ENCODE measurements around the gene SLC12A7.
A peak's percentile ranks its signal among the peaks of the same experiment; 100 is the strongest.

The SLC12A7 gene

DNA sequence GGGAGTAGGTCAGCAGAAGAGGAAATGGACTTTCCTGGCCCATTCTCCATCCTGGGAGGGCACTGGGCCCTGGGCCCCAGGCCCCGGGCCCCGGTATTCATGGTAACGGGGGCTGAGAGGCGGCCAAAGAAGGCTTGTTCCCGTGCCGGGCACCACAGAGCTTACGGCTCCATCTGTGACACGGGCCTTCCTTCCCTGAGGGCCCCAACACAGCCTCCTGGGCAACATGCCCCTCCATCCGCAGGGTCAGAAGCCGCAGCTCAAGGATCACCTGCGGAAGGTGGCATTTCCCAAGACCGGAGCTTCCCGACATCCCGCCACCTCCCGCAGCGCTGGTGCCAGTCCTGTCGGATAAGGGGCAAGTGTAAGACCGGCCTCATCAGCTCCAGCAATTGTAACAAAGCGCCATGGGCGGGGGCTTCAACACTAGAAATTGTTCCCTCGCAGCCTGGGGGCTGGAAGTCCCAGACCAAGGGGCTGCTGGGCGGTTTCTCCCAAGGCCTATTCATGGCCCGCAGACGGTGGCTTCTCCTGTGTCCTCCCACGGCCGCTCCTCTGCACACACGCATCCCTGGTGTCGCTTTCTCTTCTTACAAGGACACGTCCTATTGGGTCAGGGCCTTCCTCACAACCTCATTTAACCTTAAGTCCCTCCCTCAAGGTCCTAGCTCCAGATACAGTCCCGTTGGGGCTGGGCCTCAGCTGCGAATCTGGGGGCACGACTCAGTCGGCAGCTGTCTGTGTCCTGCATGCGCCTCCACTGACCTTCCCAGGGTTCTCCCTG is 31.2 kb upstream of the SLC12A7 start:
- no peak for DNase-seq
- intact Hi-C loops (cut with DNase I): no loop called here

- no peak for DNase-seq
- intact Hi-C loops (cut with DNase I): no loop called here
Measured at GRCh38 chr5:1141834-1142233, 30.0 kb upstream of the SLC12A7 start.

GRCh38 chr5:1140818-1141189 is 28.9 kb upstream of the SLC12A7 start:
- intact Hi-C loops (cut with DNase I): no loop called here

DNA sequence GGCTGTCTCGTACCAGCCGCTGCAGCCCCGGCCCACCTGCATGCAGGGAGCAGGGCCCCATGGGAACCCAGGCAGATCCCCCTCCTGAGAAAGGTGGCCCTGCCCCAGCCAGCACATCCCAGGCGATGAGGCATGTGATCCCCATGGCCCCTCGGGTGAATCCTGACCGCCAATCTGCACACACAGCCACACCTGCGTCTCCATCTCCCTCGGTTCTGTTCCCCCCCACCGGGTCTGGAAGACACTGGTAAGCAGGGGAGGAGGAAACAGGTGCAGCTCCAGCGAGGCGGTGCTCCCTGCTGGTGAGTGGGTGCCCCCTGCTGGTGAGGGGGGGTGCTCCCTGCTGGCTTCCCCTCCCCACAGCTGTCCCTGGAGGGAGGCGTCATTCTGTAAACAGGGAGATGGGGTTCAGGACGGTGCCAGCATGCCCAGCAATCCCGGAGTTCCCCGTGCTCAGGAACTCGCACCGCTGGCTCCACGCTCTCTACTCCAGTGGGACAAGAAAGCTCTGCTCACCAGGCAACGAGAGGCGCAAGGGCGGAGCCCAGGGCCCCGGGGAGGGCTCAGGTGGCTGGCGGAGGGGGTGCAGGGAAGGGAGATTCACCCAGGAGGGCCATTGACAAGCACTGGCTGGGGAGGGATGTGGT is 28.4 kb upstream of the SLC12A7 start:
- DNase-seq: peak in 6 of 10 donors; percentile 38 to 82 (median 58)
- intact Hi-C loops (cut with DNase I): no loop called here

More at GRCh38 chr5:1140818-1141189, 28.9 kb upstream of the SLC12A7 start:
- DNase-seq: no peak

GRCh38 chr5:1139331-1140170 is 27.7 kb upstream of the SLC12A7 start:
- intact Hi-C loops (cut with DNase I): no loop called here

DNA sequence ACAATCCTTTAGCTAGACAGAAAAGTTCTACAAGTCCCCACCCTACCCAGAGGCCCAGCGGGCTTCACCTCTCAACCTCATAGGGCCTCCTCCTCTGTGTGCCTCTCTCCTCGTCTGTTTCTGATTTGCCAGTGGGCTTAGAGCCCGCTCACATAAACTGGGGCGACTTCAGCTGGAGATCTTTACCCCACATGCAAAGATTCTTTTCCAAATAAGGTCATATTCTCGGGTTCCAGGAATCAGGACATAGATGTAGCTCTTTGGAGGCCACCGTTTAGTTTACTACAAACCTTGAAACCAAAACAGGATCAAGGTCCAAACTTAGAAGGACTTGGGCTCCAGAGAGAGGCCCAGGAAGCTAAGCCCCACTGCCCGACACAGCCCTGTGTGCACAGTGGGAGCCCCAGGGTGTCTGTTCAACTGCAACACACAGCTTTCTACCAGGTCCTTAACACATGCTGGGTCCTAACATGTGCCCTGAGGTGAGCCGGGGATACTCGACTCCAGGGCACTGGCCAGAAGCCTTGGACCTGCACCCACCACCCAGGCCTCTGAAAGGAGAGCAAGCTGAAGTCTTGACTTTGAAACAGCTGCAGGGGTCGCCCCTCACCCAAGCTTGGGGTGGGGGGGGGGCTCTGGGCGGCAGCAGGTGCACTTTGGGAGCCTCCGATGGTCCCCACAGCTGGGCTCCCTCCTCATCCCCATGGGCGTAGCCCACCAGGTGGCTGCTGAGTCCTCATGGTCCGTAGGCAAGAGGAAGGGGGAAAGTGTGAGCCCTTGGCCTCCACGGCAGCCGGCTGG is 26.8 kb upstream of the SLC12A7 start:
- DNase-seq: no peak
- intact Hi-C loops (cut with DNase I): no loop called here

More at GRCh38 chr5:1139331-1140170, 27.7 kb upstream of the SLC12A7 start:
- DNase-seq: no peak

GRCh38 chr5:1137567-1138444 is 25.9 kb upstream of the SLC12A7 start:
- DNase-seq: no peak
- intact Hi-C loops (cut with DNase I): no loop called here

DNA sequence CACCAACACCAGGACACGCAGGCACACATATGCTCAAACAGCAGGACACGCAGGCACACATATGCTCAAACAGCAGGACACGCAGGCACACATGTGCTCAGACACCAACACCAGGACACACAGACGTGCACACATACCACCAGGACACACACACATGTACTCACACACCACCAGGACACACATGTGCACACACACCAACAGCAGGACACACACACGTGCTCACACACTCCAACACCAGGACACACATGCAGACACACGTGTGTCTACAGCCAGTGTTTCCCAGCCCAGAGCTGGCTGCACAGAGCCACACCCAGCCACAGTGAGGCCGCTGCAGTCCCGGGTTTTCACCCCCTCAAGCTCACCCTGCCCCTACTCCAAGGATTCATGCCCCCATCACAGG is 25.0 kb upstream of the SLC12A7 start:
- no peak for DNase-seq
- intact Hi-C loops (cut with DNase I): no loop called here

DNA sequence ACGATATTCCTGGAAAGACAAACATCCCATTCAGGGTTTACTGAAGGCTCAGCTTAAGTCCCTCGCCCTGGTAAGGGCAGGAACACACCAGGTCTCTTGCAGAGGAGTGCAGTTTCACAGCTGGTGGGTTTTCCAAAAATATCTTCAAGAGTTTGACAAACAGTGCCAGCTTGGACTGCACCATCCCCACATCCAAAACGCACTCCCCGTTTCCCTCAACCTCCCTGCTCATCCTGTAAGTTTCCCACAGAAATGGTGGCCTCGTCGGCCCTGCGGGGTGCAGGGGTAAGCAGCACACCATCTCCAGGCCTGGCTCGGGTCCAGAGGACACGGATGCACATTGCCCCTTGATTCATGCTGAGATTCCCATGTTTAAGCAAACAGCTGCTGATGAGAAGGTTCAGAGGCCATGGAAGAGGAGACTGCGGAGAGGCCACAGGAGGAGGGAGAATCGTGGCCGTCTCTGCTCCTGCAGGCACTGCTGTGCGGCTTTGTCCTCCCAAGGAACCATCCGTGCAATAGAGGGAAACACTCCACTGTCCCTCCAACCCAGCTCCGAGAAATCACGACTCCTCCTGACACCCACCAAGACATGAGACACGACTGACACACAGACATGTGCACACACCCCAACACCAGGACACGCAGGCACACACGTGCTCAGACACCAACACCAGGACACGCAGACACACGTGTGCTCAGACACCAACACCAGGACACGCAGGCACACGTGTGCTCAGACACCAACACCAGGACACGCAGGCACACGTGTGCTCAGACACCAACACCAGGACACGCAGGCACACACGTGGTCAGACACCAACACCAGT is 24.0 kb upstream of the SLC12A7 start:
- intact Hi-C loops (cut with DNase I): no loop called here
- DNase-seq: no peak

DNA sequence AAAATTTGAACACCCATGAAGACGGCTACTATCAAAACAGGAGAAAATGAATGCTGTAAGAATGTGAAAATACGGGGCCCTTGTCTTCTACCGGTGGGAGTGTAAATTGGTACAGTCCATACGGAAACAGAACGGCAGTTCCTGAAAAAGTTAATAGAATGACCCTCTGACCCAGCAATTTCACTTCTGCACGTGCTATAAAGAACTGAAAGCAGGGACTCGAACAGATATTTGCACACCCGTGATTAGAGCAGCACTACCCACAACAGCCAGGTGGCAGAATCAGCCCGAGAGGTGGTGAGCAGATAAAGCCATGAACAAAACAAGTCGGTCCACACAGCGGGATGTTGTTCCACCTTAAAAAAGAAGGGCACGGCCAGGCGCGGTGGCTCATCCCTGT is 22.6 kb upstream of the SLC12A7 start:
- intact Hi-C loops (cut with DNase I): no loop called here

DNA sequence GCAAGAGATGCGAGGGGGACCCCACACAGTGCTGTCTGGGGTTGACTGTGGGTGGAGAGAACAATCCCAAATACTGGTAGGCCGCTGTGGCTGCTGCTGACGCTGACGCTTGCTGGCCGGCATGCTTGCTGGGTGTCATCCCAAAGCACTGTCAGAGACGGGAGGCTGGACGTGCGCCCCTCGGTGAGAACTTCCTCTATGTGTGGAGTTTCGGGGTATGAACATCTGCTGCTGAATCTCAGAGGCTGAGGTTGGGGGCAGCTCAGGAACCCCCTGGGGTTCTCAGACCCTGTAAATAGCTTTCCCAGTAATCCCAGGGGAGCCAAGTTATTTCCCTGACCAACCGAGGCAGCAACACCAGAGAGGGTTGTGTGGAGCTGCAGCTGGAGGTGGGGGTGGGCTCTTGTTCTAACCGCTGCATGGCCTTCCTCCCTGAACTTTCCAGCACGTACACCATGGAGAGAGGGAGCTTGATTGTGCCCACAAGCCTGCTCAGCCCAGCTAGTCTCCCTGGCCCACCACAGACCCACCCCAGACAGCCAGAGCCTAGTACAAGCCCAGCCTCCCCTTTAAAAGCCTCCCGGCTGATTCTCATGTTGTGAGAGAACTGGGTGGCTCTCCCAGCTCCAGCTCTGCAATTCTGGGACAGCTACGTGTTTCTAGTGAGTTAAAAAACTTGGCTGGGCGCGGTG is 21.8 kb upstream of the SLC12A7 start:
- intact Hi-C loops (cut with DNase I): no loop called here
- DNase-seq: no peak

More for the DNA sequence above, 22.6 kb upstream of the SLC12A7 start:
- no peak for DNase-seq

DNA sequence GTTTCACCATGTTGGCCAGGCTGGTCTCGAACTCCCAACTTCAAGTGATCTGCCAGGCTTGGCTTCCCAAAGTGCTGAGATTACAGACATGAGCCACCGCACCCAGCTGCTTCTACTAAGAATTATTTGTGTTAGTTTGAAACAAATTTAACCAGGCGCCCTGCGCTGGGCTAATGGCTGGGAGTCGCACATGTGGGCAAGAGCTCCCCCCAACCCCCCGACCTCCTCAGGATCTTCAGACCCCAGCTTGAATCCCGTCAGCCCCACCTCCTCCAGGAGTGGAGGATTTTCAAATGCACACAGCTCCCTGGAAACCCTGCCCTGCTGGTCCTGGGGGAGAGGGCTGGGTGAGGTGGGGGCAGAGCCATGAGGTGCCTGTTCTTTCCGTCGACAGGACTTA is 21.2 kb upstream of the SLC12A7 start:
- no peak for DNase-seq
- intact Hi-C loops (cut with DNase I): no loop called here

DNA sequence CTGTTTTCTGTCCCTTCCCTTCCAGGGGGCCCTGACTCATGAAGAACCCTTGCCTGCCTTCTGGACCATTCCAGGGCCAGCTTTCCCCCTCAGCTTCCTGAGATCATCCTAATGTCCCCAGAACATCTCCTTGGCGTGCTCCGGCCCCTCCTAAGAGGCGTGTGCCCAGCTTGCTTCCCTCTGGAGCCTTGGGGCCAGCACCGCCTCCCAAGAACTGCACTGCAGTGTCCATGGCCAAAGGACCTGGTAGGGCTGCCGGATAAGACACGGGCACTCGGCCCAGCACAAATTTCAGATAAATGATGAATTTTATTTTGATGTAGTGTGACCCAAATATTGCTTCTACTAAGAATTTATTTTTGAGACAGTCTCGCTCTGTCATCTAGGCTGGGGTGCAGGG is 20.7 kb upstream of the SLC12A7 start:
- no peak for DNase-seq
- intact Hi-C loops (cut with DNase I): no loop called here

DNA sequence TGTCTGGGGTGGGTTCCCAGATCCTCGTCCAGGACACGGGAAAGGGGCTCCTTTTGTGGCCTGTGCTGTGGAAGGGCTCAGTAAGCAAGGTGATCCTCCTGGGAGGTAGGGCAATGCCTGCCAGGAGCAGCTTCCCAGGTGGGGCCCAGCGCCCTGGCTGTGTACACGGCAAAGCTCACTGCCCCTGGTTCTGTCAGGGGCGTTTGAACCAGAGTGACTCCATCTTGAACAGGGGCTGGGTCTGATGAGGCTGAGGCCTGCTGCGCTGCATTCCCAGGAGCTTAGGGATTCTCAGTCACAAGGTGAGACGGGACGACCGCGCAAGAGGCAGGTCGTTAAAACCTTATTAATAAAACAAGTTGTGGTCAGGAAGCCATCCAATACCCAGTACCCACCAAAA is 19.9 kb upstream of the SLC12A7 start:
- intact Hi-C loops (cut with DNase I): no loop called here
- DNase-seq: no peak

DNA sequence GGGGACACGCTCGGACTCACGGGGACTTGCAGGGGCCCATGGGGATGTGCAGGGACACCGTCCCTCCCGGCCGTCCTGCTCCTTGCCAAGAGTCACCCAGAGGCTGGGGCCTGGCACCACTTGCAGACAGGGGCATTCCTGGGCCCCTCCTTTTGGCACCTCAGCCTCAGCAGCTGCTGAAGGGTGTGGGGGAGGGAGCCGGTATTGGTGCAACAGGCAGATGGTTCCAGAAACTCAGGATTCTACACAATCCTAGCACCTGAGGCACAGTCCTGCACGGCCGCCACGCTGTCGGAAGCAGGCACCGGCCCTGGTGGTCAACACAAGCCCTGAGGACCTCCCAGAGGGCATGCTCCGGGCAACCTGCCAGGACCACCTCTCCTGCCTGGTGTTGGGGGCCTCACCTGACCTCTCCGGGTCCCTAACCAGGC is 19.3 kb upstream of the SLC12A7 start:
- DNase-seq: no peak
- intact Hi-C loops (cut with DNase I): no loop called here

- no peak for DNase-seq
- intact Hi-C loops (cut with DNase I): no loop called here
Measured at GRCh38 chr5:1130218-1130946, 18.5 kb upstream of the SLC12A7 start.

GRCh38 chr5:1129711-1130055 is 17.8 kb upstream of the SLC12A7 start:
- intact Hi-C loops (cut with DNase I): no loop called here
- DNase-seq: no peak

Measured in posterior cingulate gyrus (tissue), 11 donors.